NCI-H774 (cell line): ENCODE results near the gene RBM3.
A peak's percentile ranks its signal among the peaks of the same experiment; 100 is the strongest.
"Not testable (repeated sequence)": the region's sequence is repeated elsewhere in the genome, so short reads cannot be mapped to it uniquely, and the experiment has no call there.

Source experiments
- DNase-seq: peaks from one replicate; lab custom pipeline; 2025; lab: John Stamatoyannopoulos, UW

RBM3 gene

DNA sequence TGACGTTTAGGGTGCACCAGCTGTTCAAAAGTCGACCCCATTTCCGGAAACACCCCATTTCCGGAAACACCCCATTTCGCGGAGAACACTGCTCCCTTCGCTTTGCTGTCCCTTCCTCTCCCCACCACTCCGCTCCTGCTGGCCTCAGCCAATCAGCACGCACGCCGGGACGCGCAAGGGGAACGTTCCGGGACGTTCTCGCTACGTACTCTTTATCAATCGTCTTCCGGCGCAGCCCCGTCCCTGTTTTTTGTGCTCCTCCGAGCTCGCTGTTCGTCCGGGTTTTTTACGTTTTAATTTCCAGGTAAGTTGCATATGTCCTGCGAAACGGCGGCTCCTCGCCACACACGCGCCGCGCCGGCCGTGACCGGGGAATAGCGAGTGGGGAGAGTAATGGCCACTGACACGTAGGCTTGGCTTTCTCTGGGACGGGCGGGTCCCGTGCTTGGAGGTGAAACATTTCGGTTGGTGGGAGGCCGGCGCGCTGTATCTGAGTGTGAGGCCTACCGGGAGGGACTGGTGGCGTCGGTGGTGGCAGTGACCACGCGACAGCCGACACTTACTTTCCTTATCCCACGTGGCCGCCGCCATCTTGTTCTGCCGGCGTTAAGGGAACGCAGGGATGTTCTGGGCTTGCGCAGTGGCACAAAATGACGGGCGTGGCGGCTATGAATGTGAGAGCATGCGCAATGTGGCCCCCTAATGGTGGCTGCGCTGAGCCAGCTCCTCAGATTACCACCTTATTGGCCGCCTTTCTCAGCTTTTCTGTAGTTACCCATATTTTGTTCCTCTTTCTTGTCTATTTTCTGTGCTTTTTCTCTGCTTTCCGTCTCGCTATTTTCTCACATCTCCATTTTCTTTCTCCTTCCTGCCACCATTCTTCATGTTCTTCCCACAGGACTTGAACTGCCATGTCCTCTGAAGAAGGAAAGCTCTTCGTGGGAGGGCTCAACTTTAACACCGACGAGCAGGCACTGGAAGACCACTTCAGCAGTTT lies at the start of gene RBM3:
TSS of gene RBM3 (plus strand) at position 215 of the 997 bp plus-strand sequence. CDS start at position 912, 697 bp downstream.
- peak; percentile 84 for DNase-seq

DNA sequence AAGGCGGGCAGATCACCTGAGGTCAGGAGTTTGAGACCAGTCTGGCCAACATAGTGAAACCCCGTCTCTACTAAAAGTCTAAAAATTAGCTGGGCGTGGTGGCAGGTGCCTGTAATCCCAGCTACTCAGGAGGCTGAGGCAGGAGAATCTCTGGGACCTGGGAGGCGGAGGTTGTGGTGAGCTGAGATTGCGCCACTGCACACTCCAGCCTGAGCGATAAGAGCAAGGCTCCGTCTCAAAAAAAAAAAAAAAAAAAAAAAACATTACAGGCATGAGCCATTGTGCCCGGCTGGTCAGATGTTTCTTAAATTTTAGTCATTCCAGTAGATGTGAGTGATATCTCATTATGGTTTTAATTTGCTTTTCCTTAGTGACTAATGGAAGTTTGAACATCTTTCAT lies 48.4 kb upstream of the RBM3 start:
- DNase-seq, result not testable (repeated sequence)

DNA sequence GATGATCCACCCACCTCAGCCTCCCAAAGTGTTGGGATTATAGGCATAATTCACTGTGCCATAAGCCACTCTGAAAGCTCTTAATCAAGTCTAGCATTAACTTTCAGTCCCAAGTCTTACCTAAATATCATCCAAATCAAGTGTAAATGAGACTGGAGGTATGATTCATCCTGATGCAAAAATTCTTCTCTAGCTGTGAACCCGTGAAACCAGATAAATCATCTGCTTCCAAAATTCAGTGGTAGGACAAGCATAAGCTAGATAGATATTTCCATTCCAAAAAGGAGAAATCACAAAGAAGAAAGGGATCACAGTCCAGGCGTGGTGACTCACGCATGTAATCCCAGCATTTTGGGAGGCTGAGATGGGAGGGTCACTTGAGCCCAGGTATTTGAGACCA lies 43.5 kb upstream of the RBM3 start:
- DNase-seq, result no peak

DNA sequence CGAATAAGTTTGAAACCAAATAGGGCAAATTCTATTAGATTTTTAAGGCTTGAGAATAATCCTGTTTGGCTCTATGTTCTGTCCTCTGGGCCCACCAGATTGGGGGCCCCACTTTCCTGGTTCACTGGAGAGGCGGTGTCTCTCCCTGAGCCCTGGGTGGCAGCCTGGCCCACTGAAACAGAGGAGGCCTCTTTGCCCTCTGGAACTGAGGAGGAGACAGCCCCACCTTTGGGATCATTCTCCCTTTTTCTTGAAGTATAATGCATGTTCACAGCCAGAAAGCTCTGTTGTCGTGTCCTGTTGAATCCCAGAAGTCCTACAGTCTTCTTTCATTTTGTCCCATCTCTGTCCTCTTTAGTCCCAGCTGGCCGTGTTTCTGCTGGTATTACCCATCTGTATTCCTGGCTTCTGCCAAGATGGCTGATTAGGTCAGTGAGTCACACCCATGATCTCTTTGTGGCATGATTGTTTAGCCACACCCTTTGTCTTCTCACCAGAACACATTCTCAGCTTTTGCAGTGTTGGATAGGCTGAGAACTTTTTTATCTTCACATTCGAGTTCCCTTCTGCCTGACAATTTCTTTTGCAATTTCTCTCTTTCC lies 42.8 kb upstream of the RBM3 start:
- DNase-seq, result no peak

DNA sequence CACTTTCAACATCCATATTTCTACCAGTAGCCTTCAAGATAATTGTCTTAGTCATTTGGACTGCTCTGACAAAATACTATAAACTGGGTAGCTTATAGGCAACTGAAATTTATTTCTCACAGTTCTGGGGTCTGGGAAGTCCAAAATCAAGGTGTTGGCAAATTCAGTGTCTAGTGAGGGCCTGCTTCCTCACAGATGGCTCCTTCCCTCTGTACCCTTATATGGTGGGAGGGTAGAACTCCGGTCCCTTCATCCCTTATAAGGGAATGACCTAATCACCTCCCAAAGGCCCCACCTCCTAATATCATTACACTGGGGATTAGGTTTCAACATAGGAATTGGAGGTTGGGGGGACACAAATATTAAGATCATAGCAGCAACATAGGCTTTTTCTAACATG lies 42.1 kb upstream of the RBM3 start:
- DNase-seq, result no peak

DNA sequence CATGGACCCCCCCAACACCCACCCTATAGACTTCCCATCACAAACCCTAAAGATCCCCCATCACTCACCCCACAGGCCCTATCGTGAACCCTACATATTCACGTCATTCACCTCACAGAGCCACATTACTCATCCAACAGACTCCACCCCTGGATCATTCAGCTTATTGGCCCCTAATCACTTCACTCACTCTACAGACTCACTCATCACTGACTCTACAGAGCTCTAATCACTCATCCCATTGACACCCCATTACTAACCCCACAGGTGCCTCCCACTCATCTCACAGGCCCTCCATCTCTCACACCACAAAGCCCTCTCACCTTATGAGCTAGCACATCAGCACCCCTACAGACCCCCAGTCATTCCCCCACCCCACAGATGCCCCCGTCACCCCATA lies 41.1 kb upstream of the RBM3 start:
- DNase-seq, result no peak

DNA sequence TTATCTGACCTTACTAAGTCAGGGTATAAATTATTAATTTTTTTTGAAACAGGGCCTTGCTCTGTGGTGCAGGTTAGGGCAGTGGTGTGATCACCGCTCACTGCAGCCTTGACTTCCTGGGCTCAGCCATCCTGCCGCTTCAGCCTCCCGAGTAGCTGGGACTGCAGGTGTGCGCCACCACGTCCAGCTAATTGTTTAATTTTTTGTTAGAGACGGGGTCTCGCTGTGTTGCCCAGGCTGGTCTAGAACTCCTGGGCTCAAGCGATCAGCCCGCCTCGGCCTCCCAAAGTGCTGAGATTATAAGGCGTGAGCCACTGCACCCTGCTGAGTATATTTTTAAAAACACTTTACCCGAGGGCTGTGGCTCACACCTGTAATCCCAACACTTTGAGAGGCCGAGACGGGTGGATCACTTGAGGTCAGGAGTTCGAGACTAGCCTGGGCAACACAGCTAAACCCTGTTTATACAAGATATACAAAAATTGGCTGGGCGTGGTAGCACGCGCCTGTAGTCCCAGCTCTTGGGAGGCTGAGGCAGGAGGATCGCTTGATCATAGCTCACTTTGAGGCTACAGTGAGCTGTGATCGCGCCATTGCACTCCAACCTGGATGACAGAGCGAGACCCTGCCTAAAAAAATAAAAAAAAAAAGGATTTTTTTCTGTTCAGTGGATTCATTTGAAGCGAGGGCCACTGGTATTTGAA lies 35.5 kb upstream of the RBM3 start:
- no peak for DNase-seq

GRCh38 chrX:48539345-48540027 lies 34.8 kb upstream of the RBM3 start, which contains the start of gene TBC1D25:
TBC1D25 (plus strand) TSS chrX:48539714; CDS start chrX:48539798, 84 bp downstream.
- DNase-seq, result peak; percentile 91

- no peak for DNase-seq
Observed at GRCh38 chrX:48540028-48540375, 34.3 kb upstream of the RBM3 start.

DNA sequence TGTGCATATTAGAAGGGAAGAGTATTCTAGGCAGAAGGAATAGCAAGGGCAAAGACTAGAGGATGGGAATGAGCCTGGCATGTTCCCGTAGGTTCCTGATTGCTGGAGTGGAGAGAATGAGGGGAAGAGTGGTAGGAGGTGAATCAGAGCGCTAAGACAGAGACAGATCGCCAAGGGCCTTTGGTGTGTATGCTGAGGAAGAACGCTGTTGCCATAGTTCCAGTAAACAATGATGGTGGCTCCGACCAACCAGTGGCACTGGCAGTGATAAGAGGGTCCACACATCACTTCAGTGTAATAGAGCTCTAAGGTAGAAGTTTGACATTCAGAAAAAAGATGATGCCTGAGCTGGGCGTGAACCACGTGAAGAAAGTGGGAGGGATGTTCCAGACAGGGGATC lies 33.8 kb upstream of the RBM3 start:
- DNase-seq, result no peak

- DNase-seq, result no peak
Observed at GRCh38 chrX:48541140-48541814, 33.0 kb upstream of the RBM3 start.

DNA sequence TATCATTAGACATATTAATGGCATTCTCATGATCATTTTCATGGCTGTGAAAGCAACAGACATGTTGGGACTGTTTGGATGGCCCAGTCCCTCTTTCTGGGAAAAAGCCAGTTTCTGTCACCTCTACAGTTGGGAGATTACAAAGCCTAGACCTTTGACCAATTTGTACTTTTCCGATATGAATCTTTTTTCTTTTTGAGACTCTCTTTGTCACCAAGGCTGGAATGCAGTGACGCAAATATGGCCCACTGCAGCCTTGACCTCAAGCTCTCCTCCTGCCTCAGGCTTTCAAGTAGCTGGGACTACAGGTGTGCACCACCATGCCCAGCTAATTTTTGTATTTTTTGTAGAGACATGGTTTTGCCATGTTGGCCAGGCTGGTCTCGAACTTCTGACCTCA lies 25.4 kb upstream of the RBM3 start:
- DNase-seq, result no peak

- not testable (repeated sequence) for DNase-seq
Observed at GRCh38 chrX:48555731-48556325, 18.5 kb upstream of the RBM3 start.

GRCh38 chrX:48558271-48558670 lies 16.0 kb upstream of the RBM3 start:
- DNase-seq, result no peak

DNA sequence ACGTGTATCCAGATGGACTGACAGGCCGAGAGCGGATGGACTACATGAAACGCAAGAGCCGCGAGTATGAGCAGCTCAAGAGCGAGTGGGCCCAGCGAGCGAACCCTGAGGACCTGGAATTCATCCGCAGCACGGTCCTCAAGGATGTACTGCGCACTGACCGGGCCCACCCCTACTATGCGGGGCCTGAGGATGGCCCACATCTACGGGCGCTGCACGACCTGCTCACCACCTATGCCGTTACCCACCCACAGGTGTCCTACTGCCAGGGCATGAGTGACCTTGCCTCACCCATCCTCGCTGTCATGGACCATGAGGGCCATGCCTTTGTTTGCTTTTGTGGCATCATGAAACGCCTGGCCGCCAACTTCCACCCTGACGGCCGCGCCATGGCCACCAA lies 14.6 kb upstream of the RBM3 start:
- no peak for DNase-seq

GRCh38 chrX:48560056-48560455 lies 14.2 kb upstream of the RBM3 start:
- DNase-seq, result no peak

DNA sequence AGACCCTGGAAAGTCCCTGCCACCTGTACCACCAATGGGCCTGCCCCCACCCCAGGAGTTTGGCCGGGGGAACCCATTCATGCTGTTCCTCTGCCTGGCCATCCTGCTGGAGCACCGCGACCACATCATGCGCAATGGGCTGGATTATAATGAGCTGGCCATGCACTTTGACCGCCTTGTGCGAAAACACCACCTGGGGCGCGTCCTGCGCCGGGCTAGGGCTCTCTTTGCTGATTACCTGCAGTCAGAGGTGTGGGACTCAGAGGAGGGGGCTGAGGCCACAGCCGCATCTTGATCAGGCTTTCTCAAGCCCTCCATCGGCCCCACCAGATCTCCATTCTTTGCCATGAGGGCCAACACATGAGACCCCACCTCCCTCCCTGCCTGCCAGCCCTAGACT lies 13.6 kb upstream of the RBM3 start:
- no peak for DNase-seq

DNA sequence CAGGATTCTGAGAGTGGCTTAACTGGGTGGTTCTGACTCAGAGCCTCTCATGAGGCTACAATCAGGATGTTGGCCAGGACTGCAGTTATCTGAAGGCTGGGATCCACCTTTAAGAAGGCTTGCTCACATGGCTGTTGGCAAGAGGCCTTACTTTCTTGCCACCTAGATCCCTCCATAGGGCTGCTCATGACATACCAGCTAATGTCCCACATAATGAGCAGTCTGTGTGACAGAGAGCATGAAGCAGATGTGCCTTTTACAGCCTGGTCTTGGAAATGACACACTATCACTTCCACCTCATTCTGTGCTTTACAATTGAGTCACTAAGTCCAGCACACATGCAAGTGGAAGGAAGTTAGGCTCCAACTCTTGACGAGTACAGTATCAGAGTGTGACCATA lies 4.3 kb upstream of the RBM3 start:
- DNase-seq, result no peak

- no peak for DNase-seq
Observed at GRCh38 chrX:48573690-48574269, 504 bp upstream of the RBM3 start.

- no peak for DNase-seq
Observed at GRCh38 chrX:48575642-48576041, 1.4 kb downstream of the RBM3 start.

GRCh38 chrX:48576108-48576507 lies 1.8 kb downstream of the RBM3 start:
- no peak for DNase-seq
